HG02678 (cell line): ENCODE measurements around the gene DNAJC13.
A peak's percentile ranks its signal among the peaks of the same experiment; 100 is the strongest.

Experiments used
- ATAC-seq: cut with Tn5 transposase; IDR thresholded peaks from one replicate; pipeline ENCODE4 v1.9.1; 2021; ENCODE audit warnings: mild to moderate bottlenecking, moderate library complexity; ENCODE audit not compliant: unreplicated experiment

The DNAJC13 gene

GRCh38 chr3:132404276-132404675 lies 13.0 kb upstream of the DNAJC13 start:
- no peak for ATAC-seq

GRCh38 chr3:132405188-132405587 lies 12.1 kb upstream of the DNAJC13 start:
- ATAC-seq = no peak

GRCh38 chr3:132405609-132406299 lies 11.5 kb upstream of the DNAJC13 start:
- no peak for ATAC-seq

- no peak for ATAC-seq
Observed at GRCh38 chr3:132406587-132406986, 10.7 kb upstream of the DNAJC13 start.

- no peak for ATAC-seq
Observed at GRCh38 chr3:132407025-132407424, 10.3 kb upstream of the DNAJC13 start.

- ATAC-seq = no peak
Observed at GRCh38 chr3:132414841-132415240, 2.5 kb upstream of the DNAJC13 start.

GRCh38 chr3:132416161-132416560 lies 1.1 kb upstream of the DNAJC13 start:
- ATAC-seq = no peak

GRCh38 chr3:132417695-132418411 lies 551 bp downstream of the DNAJC13 start:
- ATAC-seq = peak; percentile 35

GRCh38 chr3:132418916-132419315 lies 1.6 kb downstream of the DNAJC13 start:
- ATAC-seq = no peak

- ATAC-seq = no peak
Observed at GRCh38 chr3:132421832-132422231, 4.5 kb downstream of the DNAJC13 start.

GRCh38 chr3:132422531-132422930 lies 5.2 kb downstream of the DNAJC13 start:
- ATAC-seq = no peak

GRCh38 chr3:132432639-132433038 lies 15.3 kb downstream of the DNAJC13 start:
- ATAC-seq = no peak

- ATAC-seq = no peak
Observed at GRCh38 chr3:132433121-132433520, 15.8 kb downstream of the DNAJC13 start.

- ATAC-seq = no peak
Observed at GRCh38 chr3:132435224-132435910, 18.1 kb downstream of the DNAJC13 start.

GRCh38 chr3:132435911-132436425 lies 18.7 kb downstream of the DNAJC13 start:
- ATAC-seq = no peak

GRCh38 chr3:132443421-132443820 lies 26.1 kb downstream of the DNAJC13 start:
- ATAC-seq = no peak

- ATAC-seq = no peak
Observed at GRCh38 chr3:132444383-132444782, 27.1 kb downstream of the DNAJC13 start.

GRCh38 chr3:132445817-132446216 lies 28.5 kb downstream of the DNAJC13 start:
- no peak for ATAC-seq

GRCh38 chr3:132448216-132448961 lies 31.1 kb downstream of the DNAJC13 start:
- ATAC-seq = no peak

- ATAC-seq = no peak
Observed at GRCh38 chr3:132456136-132456535, 38.8 kb downstream of the DNAJC13 start.

- ATAC-seq = no peak
Observed at GRCh38 chr3:132456571-132456970, 39.3 kb downstream of the DNAJC13 start.
